Endothelial cell of umbilical vein (primary cell): Measurements from ENCODE around the gene FBP2. TPM values are rescaled to one million over a fixed set of nuclear protein-coding genes. Genes with fewer than 3 reads are reported as not detected.

ENCODE experiments used
- BruUV-seq: library from RNA; stranded (reverse); fragments of 400-500 nt; replicated peaks from 2 replicates; lab custom pipeline; 2021; lab: Mats Ljungman, UMichigan
- CTCF ChIA-PET: fragments of 300-600, 350-600 bp; sonication (Branson Sonifier 250); formaldehyde crosslinking; loops from one replicate; lab custom pipeline; 2021; ENCODE audit warnings: antibody characterized with exemption, inconsistent platforms; lab: Charles Lee
- POLR2A ChIA-PET: fragments of 300-600, 350-600 bp; sonication (Branson Sonifier 250); formaldehyde crosslinking; loops from one replicate; lab custom pipeline; 2021; ENCODE audit warnings: antibody characterized with exemption, inconsistent platforms; lab: Charles Lee
- DNase-seq: peaks from one replicate; pipeline ENCODE4 v3.0.0-alpha.2; 2011; ENCODE audit warnings: low read depth, low spot score
- FAIRE-seq: peaks from 2 replicates; lab custom pipeline; 2011; peaks lifted over from hg19 to GRCh38; lab: Jason Lieb, UNC
- H2AFZ ChIP-seq: 2 replicates; pipeline ENCODE4 v1.6.0; 2012; ENCODE audit warnings: low read depth, low read length, control low read depth, inconsistent platforms
- H3K27ac ChIP-seq: 2 replicates; pipeline ENCODE4 v1.5.1; 2011; ENCODE audit warnings: low read depth, mild to moderate bottlenecking, control low read depth, low read length, moderate library complexity; ENCODE audit not compliant: insufficient read depth
- H3K27me3 ChIP-seq, 2 experiments: 2 replicates each; pipeline versions ENCODE4 v1.6.0 to v1.6.1; 2011; ENCODE audit warnings: low read length in 2 of 2, mixed read lengths in 1 of 2; ENCODE audit not compliant: control insufficient read depth in 2 of 2, insufficient read depth in 2 of 2
- H3K36me3 ChIP-seq, 2 experiments: 2 replicates in 1 of 2; 3 replicates in 1 of 2; pipeline ENCODE4 v1.5.1; 2011; ENCODE audit warnings: low read length in 2 of 2, mild to moderate bottlenecking in 1 of 2, moderate library complexity in 1 of 2; ENCODE audit not compliant: control insufficient read depth in 2 of 2, insufficient read depth in 2 of 2; ENCODE audit errors: extremely low read depth in 1 of 2
- H3K4me1 ChIP-seq: 3 replicates; pipeline ENCODE4 v1.5.1; 2011; ENCODE audit warnings: mild to moderate bottlenecking, low read length; ENCODE audit not compliant: control insufficient read depth, insufficient read depth; ENCODE audit errors: extremely low read depth
- H3K4me2 ChIP-seq: 2 replicates; pipeline ENCODE4 v1.6.1; 2011; ENCODE audit warnings: low read length, control low read depth, mixed read lengths; ENCODE audit not compliant: insufficient read depth
- H3K4me3 ChIP-seq, 3 experiments: fragments of 200-600 bp in 1 of 3; sonication (generic), shearing (Covaris generic) in 1 of 3; replicated peaks in 1 of 3; 2 replicates each; pipeline ENCODE4 v1.5.1; 2011 to 2016; ENCODE audit warnings: control low read depth in 3 of 3, low read length in 3 of 3, mild to moderate bottlenecking in 2 of 3, inconsistent platforms in 1 of 3, low read depth in 1 of 3, moderate library complexity in 1 of 3; ENCODE audit not compliant: insufficient read depth in 1 of 3
- H3K79me2 ChIP-seq: 2 replicates; pipeline ENCODE4 v1.6.0; 2012; ENCODE audit warnings: low read length, inconsistent platforms; ENCODE audit not compliant: control insufficient read depth, insufficient read depth
- H3K9ac ChIP-seq: replicated peaks from 2 replicates; pipeline ENCODE3; 2011; ENCODE audit warnings: low read length, control low read depth; ENCODE audit not compliant: insufficient read depth; ENCODE audit errors: extremely low read depth
- H3K9me1 ChIP-seq: replicated peaks from 3 replicates; pipeline ENCODE4 v1.6.0; 2011; ENCODE audit warnings: mild to moderate bottlenecking, low read length; ENCODE audit not compliant: control insufficient read depth, insufficient read depth; ENCODE audit errors: extremely low read depth
- H3K9me3 ChIP-seq: replicated peaks from 2 replicates; pipeline ENCODE4 v1.5.1; 2012; ENCODE audit warnings: low read length, inconsistent platforms; ENCODE audit not compliant: control insufficient read depth, insufficient read depth
- H4K20me1 ChIP-seq: replicated peaks from 2 replicates; pipeline ENCODE3; 2011; ENCODE audit warnings: mild to moderate bottlenecking, low read length; ENCODE audit not compliant: control insufficient read depth, insufficient read depth; ENCODE audit errors: extremely low read depth
- CTCF ChIP-seq, 2 donors: IDR thresholded peaks; 1 replicate in 1 of 2; 2 replicates in 1 of 2; pipeline ENCODE4 v1.5.1; 2011; ENCODE audit warnings: low read length in 2 of 2, mild to moderate bottlenecking in 2 of 2, moderate library complexity in 2 of 2, control low read depth in 1 of 2, inconsistent platforms in 1 of 2, low read depth in 1 of 2; ENCODE audit not compliant: insufficient read depth in 1 of 2; ENCODE audit errors: extremely low read depth in 1 of 2
- EZH2 ChIP-seq: IDR thresholded peaks from 2 replicates; pipeline ENCODE4 v1.6.1; 2012; ENCODE audit warnings: borderline replicate concordance, low read depth, mild to moderate bottlenecking, moderate library complexity, low read length, inconsistent platforms; ENCODE audit not compliant: severe bottlenecking
- FOS ChIP-seq: IDR thresholded peaks from 2 replicates; pipeline ENCODE4 v1.6.1; 2011; ENCODE audit warnings: mild to moderate bottlenecking, low read length, moderate library complexity, borderline replicate concordance; ENCODE audit not compliant: insufficient read depth
- GATA2 ChIP-seq: IDR thresholded peaks from 2 replicates; pipeline ENCODE4 v1.7.0; 2011; ENCODE audit warnings: low read depth, mild to moderate bottlenecking, moderate library complexity, mixed read lengths, low read length; ENCODE audit not compliant: insufficient read length, insufficient read depth
- JUN ChIP-seq: IDR thresholded peaks from 2 replicates; pipeline ENCODE4 v1.6.1; 2011; ENCODE audit warnings: borderline replicate concordance, low read depth; ENCODE audit not compliant: insufficient read length, insufficient read depth
- MYC ChIP-seq: IDR thresholded peaks from one replicate; pipeline ENCODE4 v1.6.1; 2011; ENCODE audit warnings: mild to moderate bottlenecking, low read depth, low read length
- POLR2A ChIP-seq: IDR thresholded peaks from 2 replicates; pipeline ENCODE4 v1.6.1; 2012; ENCODE audit warnings: low read depth, mild to moderate bottlenecking, control low read depth, low read length
- POLR2AphosphoS5 ChIP-seq: IDR thresholded peaks from 2 replicates; pipeline ENCODE4 v1.6.1; 2012; ENCODE audit warnings: low read depth, mild to moderate bottlenecking, control low read depth, low read length, moderate library complexity; ENCODE audit not compliant: insufficient read depth
- dilution Hi-C: fragments of 300-500 bp; cut with MboI; formaldehyde crosslinking; loops from one replicate; pipeline ENCODE4 v1.15.0; 2019; ENCODE audit warnings: low sequenced_read_pairs; ENCODE audit not compliant: extremely low pct_ligation_motif_present
- intact Hi-C: fragments of 100-400 bp; cut with micrococcal nuclease; formaldehyde crosslinking; loops from one replicate; pipeline ENCODE4 v1.10.0; 2022
- polyA plus RNA-seq, 4 experiments: library from polyadenylated mRNA; depleted of rRNA in 3 of 4; stranded (reverse) in 3 of 4; unstranded in 1 of 4; fragments of >200 nt; gene quantifications; 2 replicates each; pipeline versions ENCODE4 v1.2.1 to v1.2.3, GENCODE V29; 2011 to 2012; ENCODE audit warnings: missing spikeins in 1 of 4
- total RNA-seq: library from RNA; stranded (reverse); gene quantifications from 2 replicates; pipeline ENCODE4 v1.2.3, GENCODE V29; 2021
- TF ChIP-seq, protein P1 (sequence below): IDR thresholded peaks from 2 replicates; pipeline ENCODE4 v1.6.1; 2011; ENCODE audit not compliant: insufficient read depth, insufficient read length

Gene FBP2
- total and polyA plus RNA-seq, 2 donors (not counting 3 experiments of a cell fraction or from before 2014, with no cell fraction given), result not detected

DNA sequence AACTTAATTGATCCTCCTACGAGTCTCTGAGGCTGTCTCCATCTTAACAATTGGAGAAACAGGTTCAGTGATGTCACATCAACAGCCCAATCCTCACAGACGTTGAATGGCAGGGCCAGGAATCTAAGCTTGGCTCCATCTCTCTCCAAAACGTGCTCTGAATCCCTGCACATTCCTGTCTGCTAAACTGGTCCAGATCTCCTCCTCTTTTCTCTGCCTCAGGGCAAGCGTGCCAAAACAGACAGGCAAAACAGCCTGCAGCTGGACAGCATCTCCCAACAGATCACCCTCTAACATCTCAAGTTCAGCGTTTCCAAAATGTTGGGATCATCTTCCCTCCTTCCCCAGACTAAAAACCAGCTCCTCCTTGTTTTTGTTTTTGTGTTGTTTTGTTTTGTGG lies 39.1 kb upstream of the FBP2 start:
- CTCF ChIA-PET, result no interaction called here
- Histone ChIP-seq H3K9ac (no peak overlapping the region), H3K4me3 (no peak overlapping the region), H3K36me3 (no peaks in the 10 kb centered on the region), H3K27me3 (peaks cover 5 to 9% of the 10 kb centered on the region in 2 experiments), H3K79me2 (no peaks in the 10 kb centered on the region), H3K9me3 (no peaks in the 10 kb centered on the region), H3K4me1 (no peaks in the 10 kb centered on the region), H3K27ac (no peak overlapping the region), H3K4me2 (no peak overlapping the region), H3K9me1 (no peaks in the 10 kb centered on the region), H4K20me1 (no peaks in the 10 kb centered on the region), H2AFZ (no peak overlapping the region)
- no TSS peak for BruUV-seq
- dilution Hi-C loops, result no loop called here
- FAIRE-seq (no peak), DNase-seq (no peak)
- intact Hi-C loops, result no loop called here
- POLR2A ChIA-PET, result no interaction called here
- TF ChIP-seq FOS, result no peak
- TF ChIP-seq CTCF (IDR thresholded peaks at IDR 0.05; ENCODE audit: extremely low read depth in 1 of 2, insufficient read depth in 1 of 2, low read depth in 1 of 2, low read length in 2 of 2), result no peak
- no peak for TF ChIP-seq POLR2A
- TF ChIP-seq MYC, result no peak
- TF ChIP-seq JUN, result no peak
- no peak for TF ChIP-seq GATA2
- no peak for TF ChIP-seq POLR2AphosphoS5
- TF ChIP-seq, protein P1, sequence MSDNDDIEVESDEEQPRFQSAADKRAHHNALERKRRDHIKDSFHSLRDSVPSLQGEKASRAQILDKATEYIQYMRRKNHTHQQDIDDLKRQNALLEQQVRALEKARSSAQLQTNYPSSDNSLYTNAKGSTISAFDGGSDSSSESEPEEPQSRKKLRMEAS, result no peak
- no peak for TF ChIP-seq EZH2
